Activated CD4-positive, CD25-positive, alpha-beta regulatory T cell treated with anti-CD3 and anti-CD28 coated beads, Interleukin-2, amount 50 U/mL, for 72 hours (primary cell): Measurements from ENCODE around the gene PCDHA5.
"Not testable (repeated sequence)": the region's sequence is repeated elsewhere in the genome, so short reads cannot be mapped to it uniquely, and the experiment has no call there.

Source experiments
- DNase-seq: peaks from one replicate; pipeline ENCODE4 v3.0.0; 2021

Gene PCDHA5

DNA sequence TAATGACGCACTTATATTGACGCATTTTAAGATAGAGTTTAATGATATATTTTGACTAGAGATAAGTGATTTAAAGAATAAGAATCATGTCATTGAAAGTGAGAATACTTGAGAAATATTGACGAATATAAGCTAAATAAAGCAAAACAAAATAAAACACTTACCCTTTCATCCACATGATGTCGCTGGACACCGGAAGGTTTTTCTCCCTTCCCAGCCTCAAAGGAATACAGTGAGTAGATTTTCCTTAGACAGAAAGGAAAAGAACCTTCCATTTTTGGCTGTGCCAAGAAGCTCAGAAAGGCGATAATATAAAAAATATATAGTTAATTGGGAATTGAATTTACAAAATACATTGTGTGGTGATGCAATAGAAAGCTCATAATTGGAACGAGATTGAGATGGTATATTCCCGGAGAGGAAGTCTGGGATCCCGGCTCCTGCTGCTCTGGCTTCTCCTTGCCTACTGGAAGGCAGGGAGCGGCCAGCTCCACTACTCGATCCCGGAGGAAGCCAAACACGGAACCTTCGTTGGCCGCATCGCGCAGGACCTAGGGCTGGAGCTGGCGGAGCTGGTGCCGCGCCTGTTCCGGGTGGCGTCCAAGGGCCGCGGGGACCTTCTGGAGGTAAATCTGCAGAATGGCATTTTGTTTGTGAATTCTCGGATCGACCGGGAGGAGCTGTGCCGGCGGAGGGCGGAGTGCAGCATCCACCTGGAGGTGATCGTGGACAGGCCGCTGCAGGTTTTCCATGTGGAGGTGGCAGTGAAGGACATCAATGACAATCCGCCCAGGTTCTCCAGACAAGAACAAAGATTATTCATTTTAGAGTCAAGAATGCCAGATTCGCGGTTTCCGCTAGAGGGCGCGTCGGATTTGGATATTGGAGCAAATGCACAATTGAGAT, at the start of gene PCDHA5:
Gene PCDHA5, plus strand, starts transcription at position 239 of the 906 bp plus-strand sequence.
- DNase-seq: no peak

DNA sequence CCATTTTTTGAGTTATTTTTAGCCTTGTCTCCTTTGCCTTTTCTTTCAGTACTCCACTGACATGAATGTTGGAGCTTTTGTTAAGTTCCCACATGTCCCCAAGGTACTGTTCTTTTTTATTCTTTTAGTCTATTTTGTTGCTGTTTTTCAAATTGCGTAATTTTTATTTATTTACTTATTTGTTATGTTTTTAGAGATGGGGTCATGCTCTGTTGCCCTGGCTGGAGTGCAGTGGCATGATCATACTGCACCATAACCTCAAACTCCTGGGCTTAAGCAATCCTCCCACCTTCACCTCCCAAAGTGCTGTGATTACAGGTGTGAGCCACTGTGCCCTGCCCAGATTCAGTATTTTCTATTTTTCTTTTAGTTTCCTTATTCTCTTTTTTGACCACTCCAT, 40.9 kb upstream of the PCDHA5 start:
- DNase-seq: no peak

DNA sequence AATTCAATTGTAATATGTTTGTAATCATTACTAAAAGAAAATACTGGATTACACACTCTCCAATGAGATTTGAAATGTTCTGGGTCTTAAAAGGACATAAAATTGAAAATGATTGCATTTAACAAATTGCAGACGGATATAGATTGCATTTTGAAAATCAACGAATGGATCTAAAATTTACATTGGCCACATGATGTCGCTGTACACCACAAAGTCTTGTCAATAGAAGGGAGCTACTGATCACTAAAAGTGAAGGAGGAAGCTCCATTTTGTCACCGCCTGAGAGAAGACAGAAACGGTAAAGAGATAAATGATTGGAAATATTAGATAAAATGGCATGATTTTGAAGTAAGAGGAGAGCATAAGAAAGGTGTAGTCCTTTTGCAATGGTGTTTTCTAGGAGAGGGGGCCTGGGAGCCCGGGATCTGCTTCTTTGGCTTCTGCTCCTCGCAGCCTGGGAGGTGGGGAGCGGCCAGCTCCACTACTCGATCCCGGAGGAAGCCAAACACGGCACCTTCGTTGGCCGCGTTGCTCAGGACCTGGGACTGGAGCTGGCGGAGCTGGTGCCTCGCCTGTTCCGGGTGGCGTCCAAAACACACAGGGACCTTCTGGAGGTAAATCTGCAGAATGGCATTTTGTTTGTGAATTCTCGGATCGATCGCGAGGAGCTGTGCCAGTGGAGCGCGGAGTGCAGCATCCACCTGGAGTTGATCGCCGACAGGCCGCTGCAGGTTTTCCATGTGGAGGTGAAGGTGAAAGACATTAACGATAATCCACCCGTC, 35.3 kb upstream of the PCDHA5 start, which contains the start of gene PCDHA1:
Gene PCDHA1, plus strand, starts transcription at position 236 of the 782 bp plus-strand sequence.
- DNase-seq: no peak

DNA sequence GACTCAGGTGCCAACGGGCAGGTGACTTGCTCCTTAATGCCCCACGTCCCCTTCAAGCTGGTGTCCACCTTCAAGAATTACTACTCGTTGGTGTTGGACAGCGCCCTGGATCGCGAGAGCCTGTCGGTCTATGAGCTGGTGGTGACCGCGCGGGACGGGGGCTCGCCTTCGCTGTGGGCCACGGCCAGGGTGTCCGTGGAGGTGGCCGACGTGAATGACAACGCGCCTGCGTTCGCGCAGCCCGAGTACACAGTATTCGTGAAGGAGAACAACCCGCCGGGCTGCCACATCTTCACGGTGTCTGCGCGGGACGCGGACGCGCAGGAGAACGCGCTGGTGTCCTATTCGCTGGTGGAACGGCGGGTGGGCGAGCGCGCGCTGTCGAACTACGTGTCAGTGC, 34.0 kb upstream of the PCDHA5 start:
- not testable (repeated sequence) for DNase-seq

DNA sequence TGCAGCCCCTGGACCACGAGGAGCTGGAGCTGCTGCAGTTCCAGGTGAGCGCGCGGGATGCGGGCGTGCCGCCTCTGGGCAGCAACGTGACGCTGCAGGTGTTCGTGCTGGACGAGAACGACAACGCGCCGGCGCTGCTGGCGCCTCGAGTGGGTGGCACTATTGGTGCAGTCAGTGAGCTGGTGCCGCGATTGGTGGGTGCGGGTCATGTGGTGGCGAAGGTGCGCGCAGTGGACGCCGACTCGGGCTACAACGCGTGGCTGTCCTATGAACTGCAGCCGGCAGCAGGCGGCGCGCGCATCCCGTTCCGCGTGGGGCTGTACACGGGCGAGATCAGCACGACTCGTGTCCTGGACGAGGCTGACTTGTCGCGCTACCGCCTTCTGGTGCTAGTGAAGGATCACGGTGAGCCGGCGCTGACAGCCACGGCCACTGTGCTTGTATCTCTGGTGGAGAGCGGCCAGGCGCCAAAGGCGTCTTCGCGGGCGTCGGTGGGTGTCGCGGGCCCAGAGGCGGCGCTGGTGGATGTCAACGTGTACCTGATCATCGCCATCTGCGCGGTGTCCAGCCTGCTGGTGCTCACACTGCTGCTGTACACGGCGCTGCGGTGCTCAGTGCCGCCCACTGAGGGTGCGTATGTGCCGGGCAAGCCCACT, 33.4 kb upstream of the PCDHA5 start:
- not testable (repeated sequence) for DNase-seq

DNA sequence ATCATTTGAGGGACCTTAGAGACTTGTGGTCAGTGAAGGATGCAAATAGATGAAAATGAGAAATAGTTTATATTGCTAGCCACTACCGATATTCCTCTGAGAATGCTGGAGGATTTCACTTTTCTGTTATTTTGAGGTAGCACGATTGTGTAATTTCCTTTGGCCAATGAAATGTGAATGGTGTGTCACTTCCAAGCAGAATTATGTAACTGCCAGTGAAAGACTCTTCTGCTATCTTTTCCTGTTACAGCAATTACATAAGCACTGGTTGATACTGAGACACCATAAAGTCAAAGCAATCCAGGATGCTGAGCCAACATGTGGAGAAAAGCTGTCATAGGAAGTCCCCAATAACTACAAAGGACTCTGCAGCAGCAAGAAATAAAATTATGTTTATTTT, 30.3 kb upstream of the PCDHA5 start:
- DNase-seq: no peak

DNA sequence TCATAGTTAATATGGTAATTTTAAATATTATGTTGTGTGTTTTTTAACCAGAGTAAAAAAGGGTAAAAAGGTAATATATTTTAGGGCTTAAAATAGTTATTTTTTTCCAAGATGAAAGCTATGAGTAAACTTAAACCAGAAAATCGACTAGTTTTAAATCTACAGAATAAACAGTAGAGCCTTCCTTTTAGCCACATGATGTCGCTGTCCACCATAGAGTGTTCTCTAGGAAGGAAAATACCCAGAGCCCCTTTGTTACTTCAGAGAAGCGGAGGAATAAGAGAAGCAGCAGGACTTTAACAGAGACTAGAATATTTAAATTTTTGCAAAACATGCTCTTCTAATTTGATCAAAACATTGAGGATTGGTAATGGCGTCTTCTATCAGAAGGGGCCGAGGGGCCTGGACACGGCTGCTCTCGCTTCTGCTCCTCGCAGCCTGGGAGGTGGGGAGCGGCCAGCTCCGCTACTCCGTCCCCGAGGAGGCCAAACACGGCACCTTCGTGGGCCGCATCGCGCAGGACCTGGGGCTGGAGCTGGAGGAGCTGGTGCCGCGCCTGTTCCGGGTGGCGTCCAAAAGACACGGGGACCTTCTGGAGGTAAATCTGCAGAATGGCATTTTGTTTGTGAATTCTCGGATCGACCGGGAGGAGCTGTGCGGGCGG, 26.7 kb upstream of the PCDHA5 start, which contains the start of gene PCDHA2:
Gene PCDHA2, plus strand, starts transcription at position 258 of the 664 bp plus-strand sequence.
- no peak for DNase-seq

DNA sequence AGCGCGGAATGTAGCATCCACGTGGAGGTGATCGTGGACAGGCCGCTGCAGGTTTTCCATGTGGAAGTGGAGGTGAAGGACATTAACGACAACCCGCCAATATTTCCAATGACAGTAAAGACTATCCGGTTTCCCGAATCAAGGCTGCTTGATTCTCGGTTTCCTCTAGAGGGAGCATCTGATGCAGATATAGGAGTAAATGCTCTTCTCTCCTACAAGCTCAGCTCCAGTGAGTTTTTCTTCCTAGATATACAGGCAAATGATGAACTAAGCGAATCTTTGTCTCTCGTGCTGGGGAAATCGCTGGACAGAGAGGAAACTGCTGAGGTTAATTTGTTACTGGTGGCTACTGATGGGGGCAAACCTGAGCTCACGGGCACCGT, 26.2 kb upstream of the PCDHA5 start:
- no peak for DNase-seq

DNA sequence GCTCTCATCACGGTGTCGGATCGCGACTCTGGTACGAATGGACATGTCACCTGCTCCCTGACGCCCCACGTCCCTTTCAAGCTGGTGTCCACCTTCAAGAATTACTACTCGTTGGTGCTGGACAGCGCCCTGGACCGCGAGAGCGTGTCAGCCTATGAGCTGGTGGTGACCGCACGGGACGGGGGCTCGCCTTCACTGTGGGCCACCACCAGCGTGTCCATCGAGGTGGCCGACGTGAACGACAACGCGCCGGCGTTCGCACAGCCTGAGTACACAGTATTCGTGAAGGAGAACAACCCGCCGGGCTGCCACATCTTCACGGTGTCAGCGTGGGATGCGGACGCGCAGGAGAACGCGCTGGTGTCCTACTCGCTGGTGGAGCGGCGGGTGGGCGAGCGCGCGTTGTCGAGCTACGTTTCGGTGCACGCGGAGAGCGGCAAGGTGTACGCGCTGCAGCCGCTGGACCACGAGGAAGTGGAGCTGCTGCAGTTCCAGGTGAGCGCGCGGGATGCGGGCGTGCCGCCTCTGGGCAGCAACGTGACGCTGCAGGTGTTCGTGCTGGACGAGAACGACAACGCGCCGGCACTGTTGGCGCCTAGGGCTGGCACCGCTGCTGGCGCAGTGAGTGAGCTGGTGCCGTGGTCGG, 25.2 kb upstream of the PCDHA5 start:
- DNase-seq: not testable (repeated sequence)

DNA sequence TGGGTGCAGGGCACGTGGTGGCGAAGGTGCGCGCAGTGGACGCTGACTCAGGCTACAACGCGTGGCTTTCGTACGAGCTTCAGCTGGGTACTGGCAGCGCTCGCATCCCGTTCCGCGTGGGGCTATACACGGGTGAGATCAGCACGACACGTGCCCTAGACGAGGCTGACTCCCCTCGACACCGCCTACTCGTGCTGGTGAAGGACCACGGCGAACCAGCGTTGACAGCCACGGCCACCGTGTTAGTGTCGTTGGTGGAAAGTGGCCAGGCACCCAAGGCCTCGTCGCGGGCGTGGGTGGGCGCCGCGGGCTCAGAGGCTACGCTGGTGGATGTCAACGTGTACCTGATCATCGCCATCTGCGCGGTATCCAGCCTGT, 24.7 kb upstream of the PCDHA5 start:
- DNase-seq: no peak

DNA sequence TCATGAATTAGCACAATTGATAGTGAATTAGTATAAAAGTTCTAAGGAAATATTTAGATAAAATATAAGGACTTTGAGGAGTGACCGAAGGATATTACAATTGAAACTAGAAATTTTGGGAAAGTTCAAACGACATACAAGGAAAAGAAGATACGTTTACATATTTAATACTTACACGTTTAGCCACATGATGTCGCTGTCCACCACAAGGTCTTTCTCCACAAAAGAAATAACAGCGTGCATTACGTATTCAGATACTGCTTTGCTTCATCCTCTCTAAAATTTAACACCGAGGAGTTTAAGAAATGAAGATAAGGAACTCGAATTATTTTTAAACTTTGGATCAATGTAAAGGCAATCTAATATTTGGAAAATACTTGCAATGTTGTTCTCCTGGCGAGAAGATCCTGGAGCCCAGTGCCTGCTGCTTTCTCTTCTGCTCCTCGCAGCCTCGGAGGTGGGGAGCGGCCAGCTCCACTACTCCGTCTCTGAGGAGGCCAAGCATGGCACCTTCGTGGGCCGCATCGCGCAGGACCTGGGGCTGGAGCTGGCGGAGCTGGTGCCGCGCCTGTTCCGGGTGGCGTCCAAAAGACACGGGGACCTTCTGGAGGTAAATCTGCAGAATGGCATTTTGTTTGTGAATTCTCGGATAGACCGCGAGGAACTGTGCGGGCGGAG, 20.5 kb upstream of the PCDHA5 start, which contains the start of gene PCDHA3:
Gene PCDHA3, plus strand, starts transcription at position 242 of the 678 bp plus-strand sequence.
- no peak for DNase-seq

DNA sequence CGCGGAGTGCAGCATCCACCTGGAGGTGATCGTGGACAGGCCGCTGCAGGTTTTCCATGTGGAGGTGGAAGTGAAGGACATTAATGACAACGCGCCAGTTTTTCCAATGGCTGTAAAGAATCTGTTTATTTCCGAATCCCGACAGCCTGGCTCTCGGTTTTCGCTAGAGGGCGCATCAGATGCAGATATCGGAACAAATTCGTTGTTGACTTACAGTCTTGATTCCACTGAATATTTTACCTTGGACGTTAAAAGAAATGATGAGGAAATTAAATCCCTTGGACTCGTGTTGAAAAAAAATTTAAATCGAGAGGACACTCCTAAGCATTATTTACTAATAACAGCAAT, 19.9 kb upstream of the PCDHA5 start:
- no peak for DNase-seq

DNA sequence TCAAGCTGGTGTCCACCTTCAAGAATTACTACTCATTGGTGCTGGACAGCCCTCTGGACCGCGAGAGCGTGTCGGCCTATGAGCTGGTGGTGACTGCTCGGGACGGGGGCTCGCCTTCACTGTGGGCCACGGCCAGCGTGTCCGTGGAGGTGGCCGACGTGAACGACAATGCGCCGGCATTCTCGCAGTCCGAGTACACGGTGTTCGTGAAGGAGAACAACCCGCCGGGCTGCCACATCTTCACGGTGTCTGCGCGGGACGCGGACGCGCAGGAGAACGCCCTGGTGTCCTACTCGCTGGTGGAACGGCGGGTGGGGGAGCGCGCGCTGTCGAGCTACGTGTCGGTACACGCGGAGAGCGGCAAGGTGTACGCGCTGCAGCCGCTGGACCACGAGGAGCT, 19.0 kb upstream of the PCDHA5 start:
- not testable (repeated sequence) for DNase-seq

DNA sequence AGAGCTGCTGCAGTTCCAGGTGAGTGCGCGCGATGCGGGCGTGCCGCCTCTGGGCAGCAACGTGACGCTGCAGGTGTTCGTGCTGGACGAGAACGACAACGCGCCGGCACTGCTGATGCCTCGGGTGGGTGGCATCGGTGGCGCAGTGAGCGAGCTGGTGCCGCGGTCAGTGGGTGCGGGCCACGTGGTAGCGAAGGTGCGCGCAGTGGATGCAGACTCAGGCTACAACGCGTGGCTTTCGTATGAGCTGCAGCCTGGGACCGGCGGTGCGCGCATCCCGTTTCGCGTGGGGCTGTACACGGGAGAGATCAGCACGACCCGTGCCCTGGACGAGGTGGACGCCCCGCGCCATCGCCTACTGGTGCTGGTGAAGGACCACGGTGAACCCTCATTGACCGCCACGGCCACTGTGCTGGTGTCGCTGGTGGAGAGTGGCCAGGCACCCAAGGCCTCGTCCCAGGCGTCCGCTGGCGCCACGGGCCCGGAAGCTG, 18.6 kb upstream of the PCDHA5 start:
- no peak for DNase-seq

DNA sequence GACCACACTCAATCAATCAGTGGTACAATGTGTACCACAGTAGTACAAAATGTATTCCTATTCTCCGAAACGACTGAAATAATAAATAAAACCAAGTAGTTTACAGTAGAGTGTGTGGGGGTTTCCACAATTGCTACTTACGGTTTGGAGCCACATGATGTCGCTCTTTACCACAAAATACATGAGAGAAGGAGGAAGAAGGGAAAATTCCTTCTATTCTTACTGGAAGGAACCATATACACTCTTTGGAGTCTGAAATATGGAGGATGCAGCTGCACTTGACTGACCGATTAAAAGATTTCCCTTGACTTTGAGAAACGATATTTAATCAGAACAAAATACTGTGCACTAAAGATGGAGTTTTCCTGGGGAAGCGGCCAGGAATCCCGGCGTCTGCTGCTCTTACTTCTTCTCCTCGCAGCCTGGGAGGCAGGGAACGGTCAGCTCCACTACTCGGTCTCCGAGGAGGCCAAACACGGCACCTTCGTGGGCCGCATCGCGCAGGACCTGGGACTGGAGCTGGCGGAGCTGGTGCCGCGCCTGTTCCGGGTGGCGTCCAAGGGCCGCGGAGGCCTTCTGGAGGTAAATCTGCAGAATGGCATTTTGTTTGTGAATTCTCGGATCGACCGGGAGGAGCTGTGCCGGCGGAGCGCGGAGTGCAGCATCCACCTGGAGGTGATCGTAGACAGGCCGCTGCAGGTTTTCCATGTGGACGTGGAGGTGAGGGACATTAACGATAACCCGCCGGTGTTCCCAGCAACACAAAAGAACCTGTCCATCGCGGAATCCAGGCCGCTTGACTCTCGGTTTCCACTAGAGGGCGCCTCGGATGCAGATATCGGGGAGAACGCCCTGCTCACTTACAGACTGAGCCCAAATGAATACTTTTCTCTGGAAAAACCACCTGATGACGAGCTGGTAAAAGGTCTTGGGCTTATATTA, 14.3 kb upstream of the PCDHA5 start, which contains the start of gene PCDHA4:
Gene PCDHA4, plus strand, starts transcription at position 235 of the 942 bp plus-strand sequence.
- DNase-seq: no peak

DNA sequence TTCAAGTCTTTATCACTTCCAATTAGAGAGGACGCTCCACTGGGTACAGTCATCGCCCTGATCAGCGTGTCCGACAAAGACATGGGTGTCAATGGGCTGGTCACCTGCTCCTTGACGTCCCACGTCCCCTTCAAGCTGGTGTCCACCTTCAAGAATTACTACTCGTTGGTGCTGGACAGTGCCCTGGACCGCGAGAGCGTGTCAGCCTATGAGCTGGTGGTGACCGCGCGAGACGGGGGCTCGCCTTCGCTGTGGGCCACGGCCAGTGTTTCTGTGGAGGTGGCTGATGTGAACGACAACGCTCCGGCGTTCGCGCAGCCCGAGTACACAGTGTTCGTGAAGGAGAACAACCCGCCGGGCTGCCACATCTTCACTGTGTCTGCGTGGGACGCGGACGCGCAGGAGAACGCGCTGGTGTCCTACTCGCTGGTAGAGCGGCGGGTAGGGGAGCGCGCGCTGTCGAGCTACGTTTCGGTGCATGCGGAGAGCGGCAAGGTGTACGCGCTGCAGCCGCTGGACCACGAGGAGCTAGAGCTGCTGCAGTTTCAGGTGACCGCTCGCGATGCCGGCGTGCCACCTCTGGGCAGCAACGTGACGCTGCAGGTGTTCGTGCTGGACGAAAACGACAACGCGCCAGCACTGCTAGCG, 13.0 kb upstream of the PCDHA5 start:
- DNase-seq: not testable (repeated sequence)

DNA sequence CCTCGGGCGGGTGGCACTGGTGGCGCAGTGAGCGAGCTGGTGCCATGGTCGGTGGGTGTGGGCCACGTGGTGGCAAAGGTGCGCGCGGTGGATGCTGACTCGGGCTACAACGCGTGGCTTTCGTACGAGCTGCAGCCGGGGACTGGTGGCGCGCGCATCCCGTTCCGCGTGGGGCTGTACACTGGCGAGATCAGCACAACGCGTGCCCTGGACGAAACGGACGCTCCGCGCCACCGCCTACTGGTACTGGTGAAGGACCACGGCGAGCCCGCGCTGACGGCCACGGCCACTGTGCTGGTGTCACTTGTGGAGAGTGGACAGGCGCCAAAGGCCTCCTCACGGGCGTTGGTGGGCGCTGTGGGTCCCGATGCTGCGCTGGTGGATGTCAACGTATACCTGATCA, 12.5 kb upstream of the PCDHA5 start:
- DNase-seq: no peak

DNA sequence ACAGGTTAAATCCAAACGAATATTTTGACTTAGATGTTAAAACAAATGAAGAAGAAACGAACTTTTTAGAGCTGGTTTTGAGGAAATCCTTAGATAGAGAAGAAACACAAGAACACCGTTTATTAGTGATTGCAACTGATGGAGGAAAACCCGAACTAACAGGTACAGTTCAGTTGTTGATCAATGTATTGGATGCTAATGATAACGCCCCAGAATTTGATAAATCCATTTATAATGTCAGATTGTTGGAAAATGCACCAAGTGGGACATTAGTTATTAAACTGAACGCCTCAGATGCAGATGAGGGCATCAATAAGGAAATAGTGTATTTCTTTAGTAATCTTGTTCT, 842 bp downstream of the PCDHA5 start:
- no peak for DNase-seq

DNA sequence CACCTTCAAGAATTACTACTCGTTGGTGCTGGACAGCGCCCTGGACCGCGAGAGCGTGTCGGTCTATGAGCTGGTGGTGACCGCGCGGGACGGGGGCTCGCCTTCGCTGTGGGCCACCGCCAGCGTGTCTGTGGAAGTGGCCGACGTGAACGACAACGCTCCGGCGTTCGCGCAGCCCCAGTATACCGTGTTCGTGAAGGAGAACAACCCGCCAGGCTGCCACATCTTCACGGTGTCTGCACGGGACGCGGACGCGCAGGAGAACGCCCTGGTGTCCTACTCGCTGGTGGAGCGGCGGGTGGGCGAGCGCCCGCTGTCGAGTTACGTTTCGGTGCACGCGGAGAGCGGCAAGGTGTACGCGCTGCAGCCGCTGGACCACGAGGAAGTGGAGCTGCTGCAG, 1.6 kb downstream of the PCDHA5 start:
- DNase-seq: not testable (repeated sequence)

DNA sequence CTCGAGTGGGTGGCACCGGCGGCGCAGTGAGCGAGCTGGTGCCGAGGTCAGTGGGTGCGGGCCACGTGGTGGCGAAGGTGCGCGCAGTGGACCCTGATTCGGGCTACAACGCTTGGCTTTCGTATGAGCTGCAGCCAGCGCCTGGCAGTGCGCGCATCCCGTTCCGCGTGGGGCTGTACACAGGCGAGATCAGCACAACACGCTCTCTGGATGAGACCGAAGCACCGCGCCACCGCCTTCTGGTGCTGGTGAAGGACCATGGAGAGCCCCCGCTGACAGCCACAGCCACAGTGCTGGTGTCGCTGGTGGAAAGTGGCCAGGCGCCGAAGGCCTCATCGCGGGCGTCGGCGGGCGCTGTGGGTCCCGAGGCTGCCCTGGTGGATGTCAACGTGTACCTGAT, 2.1 kb downstream of the PCDHA5 start:
- no peak for DNase-seq
